ENCODE data around the gene TSC22D1. TPM values are rescaled to one million over a fixed set of nuclear protein-coding genes. Genes with fewer than 3 reads are reported as not detected.

TSC22D1 gene
- total RNA-seq, 4 donors from 2014 or later, result 177 to 798 (median 250) TPM

DNA sequence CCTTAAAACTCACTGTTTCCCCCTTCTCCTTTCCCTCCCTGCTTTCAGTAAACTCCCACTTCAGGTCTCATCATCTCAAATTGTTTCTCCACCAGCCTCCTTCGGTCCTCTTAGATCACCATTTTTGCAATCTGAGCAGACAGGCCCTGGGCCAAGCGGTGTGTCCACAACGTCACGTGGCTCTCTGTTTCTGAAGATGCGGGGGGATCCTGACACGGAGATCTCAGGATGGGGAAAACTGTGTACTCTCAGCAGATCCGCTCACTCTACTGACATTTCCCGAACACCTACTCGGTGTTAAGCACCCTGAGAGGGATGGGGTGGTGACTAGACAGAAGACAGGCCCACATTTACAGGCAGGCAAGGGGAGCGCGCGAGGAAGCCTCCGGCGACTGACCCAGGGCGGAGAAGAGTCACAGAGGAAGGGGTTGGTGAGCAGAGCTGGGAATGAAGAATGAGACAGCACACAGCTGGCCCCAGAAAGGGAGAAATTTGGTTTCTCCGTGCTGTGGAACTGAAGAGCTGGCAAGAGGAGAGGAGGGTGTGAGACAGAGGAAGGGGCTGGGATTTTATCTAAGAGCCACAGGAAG lies 163.7 kb downstream of the TSC22D1 start:
- intact Hi-C loops (cut with DNase I; ENCODE audit: low total_unique reads) (no loop called here), in situ Hi-C loops (cut with MboI; ENCODE audit: low pct_ligation_motif_present in 1 of 4, low pct_unique_long_range_greater_than_20kb in 1 of 4, low sequenced_read_pairs in 3 of 4) (no loop called here)
- H3K4me3 ChIP-seq, result no peak overlapping the region
- DNase-seq, result no peak
- WGBS, 2 donors (ENCODE audit: low coverage in 1 of 2), result 81 to 84% methylated on average over 12 to 16 of the region's 16 CpGs
- TF ChIP-seq, protein P1, sequence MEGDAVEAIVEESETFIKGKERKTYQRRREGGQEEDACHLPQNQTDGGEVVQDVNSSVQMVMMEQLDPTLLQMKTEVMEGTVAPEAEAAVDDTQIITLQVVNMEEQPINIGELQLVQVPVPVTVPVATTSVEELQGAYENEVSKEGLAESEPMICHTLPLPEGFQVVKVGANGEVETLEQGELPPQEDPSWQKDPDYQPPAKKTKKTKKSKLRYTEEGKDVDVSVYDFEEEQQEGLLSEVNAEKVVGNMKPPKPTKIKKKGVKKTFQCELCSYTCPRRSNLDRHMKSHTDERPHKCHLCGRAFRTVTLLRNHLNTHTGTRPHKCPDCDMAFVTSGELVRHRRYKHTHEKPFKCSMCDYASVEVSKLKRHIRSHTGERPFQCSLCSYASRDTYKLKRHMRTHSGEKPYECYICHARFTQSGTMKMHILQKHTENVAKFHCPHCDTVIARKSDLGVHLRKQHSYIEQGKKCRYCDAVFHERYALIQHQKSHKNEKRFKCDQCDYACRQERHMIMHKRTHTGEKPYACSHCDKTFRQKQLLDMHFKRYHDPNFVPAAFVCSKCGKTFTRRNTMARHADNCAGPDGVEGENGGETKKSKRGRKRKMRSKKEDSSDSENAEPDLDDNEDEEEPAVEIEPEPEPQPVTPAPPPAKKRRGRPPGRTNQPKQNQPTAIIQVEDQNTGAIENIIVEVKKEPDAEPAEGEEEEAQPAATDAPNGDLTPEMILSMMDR (IDR thresholded peaks at IDR 0.05), result no peak
- TF ChIP-seq POLR2AphosphoS5 (IDR thresholded peaks at IDR 0.05) (no peak), EP300 (IDR thresholded peaks at IDR 0.05; ENCODE audit: low read depth) (no peak), POLR2A (IDR thresholded peaks at IDR 0.05) (no peak)
- no peaks in the 10 kb centered on the region for H3K27me3 ChIP-seq
- no peaks in the 10 kb centered on the region for H3K4me1 ChIP-seq
- H3K9me3 ChIP-seq, result no peaks in the 10 kb centered on the region
- H3K36me3 ChIP-seq, result no peaks in the 10 kb centered on the region
- no peak overlapping the region for H3K27ac ChIP-seq

DNA sequence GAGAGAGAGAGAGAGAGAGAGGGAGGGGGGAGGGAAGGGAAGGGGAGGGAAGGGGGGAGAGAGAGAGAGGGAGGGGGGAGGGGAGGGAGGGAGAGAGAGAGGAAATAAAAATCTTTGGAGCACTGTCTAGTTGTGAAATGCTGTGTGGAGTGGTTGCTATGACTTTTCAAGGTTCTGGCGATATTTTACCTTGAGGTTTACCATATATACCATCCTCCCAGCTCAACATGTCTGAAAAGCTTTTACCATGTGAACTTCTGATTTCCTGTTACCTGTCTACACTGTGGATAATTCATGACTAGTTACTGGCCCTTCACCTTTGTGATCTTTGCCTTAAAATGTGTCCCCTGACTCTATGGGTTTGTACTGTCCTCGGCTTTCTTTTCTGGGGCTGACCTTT lies 164.3 kb downstream of the TSC22D1 start:
- Histone ChIP-seq H3K4me1 (no peaks in the 10 kb centered on the region), H3K9me3 (no peaks in the 10 kb centered on the region), H3K27ac (no peak overlapping the region), H3K27me3 (no peaks in the 10 kb centered on the region), H3K4me3 (no peak overlapping the region), H3K36me3 (no peaks in the 10 kb centered on the region)
- no peak for DNase-seq
- TF ChIP-seq EP300 (IDR thresholded peaks at IDR 0.05; ENCODE audit: low read depth), result no peak
- TF ChIP-seq POLR2A (IDR thresholded peaks at IDR 0.05), result no peak
- TF ChIP-seq POLR2AphosphoS5 (IDR thresholded peaks at IDR 0.05), result no peak
- TF ChIP-seq, protein P1 (IDR thresholded peaks at IDR 0.05), result no peak
- intact Hi-C loops (cut with DNase I; ENCODE audit: low total_unique reads), result no loop called here
- in situ Hi-C loops (cut with MboI; ENCODE audit: low pct_ligation_motif_present in 1 of 4, low pct_unique_long_range_greater_than_20kb in 1 of 4, low sequenced_read_pairs in 3 of 4), result no loop called here
- 78 to 85% methylated on average over 2 of the region's 2 CpGs for WGBS, 2 donors (ENCODE audit: low coverage in 1 of 2)

DNA sequence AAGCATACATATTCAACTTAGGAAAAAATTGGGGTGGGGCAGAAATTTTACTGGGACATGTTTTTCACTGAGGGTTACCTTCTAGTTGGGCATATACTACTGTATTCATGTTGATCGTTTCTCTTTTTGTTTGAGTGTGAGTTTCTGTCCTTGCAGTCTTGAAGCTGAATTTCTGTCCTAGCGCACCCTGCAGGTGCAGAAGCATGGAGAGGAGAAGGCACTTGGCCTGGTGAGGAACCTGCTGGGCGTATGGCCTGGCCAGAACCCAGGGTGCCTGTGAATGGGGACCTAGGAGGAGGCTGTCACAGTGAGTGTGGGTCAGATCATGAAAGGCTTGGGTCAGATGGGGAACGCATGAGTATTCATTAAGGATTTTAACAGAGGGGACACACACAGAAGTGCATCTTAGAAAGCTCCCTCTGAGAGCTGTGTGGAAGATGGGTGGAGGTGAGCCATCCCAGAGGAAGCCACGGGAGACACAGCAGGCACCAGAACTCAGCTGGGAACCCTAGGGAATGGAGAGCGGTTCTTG lies 165.7 kb downstream of the TSC22D1 start:
- in situ Hi-C loops (cut with MboI; ENCODE audit: low pct_ligation_motif_present in 1 of 4, low pct_unique_long_range_greater_than_20kb in 1 of 4, low sequenced_read_pairs in 3 of 4) (no loop called here), intact Hi-C loops (cut with DNase I; ENCODE audit: low total_unique reads) (no loop called here)
- TF ChIP-seq, protein P1 (IDR thresholded peaks at IDR 0.05), result no peak
- TF ChIP-seq POLR2A (IDR thresholded peaks at IDR 0.05) (no peak), POLR2AphosphoS5 (IDR thresholded peaks at IDR 0.05) (no peak), EP300 (IDR thresholded peaks at IDR 0.05; ENCODE audit: low read depth) (no peak)
- 71 to 72% methylated on average over 4 to 6 of the region's 6 CpGs for whole genome bisulfite sequencing, 2 donors (ENCODE audit: low coverage in 1 of 2)
- H3K36me3 ChIP-seq, result no peaks in the 10 kb centered on the region
- H3K27ac ChIP-seq, result no peak overlapping the region
- peak; percentile 40 for DNase-seq
- no peaks in the 10 kb centered on the region for H3K27me3 ChIP-seq
- peaks cover 0 to 5% (median 4%) of the 10 kb centered on the region in 4 donors for H3K4me1 ChIP-seq
- no peak overlapping the region for H3K4me3 ChIP-seq
- no peaks in the 10 kb centered on the region for H3K9me3 ChIP-seq

DNA sequence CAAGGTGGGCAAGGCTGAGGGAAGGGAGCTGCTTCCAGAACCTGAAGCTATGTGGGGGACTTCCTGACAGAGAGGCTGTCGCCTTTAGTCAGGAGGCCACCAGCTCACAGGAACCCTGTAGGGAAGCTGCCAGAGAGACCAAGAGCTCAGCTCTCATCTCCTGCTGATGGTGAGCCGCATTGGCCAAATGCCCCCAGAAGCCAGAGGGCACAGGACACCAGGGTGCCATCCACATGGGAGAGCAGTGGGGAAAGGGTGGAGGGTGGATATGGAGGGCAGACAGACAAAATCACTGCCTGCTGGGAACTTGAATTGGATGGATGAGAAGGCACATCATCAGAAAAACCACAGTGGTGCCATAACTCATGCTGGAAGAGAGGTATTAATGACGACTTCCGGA lies 166.5 kb downstream of the TSC22D1 start:
- H3K4me1 ChIP-seq, result peaks cover 0 to 5% (median 4%) of the 10 kb centered on the region in 4 donors
- H3K4me3 ChIP-seq, result no peak overlapping the region
- no peaks in the 10 kb centered on the region for H3K27me3 ChIP-seq
- no peaks in the 10 kb centered on the region for H3K9me3 ChIP-seq
- in situ Hi-C loops (cut with MboI; ENCODE audit: low pct_ligation_motif_present in 1 of 4, low pct_unique_long_range_greater_than_20kb in 1 of 4, low sequenced_read_pairs in 3 of 4), result no loop called here
- TF ChIP-seq POLR2A (IDR thresholded peaks at IDR 0.05), result no peak
- TF ChIP-seq EP300 (IDR thresholded peaks at IDR 0.05; ENCODE audit: low read depth), result no peak
- TF ChIP-seq, protein P1 (IDR thresholded peaks at IDR 0.05), result no peak
- TF ChIP-seq POLR2AphosphoS5 (IDR thresholded peaks at IDR 0.05), result no peak
- 86% methylated on average over 4 of the region's 4 CpGs; no CpG with 5 or more reads in 1 of the 2 donors for WGBS, 2 donors (ENCODE audit: low coverage in 1 of 2)
- intact Hi-C loops (cut with DNase I; ENCODE audit: low total_unique reads), result no loop called here
- no peak for DNase-seq
- no peaks in the 10 kb centered on the region for H3K36me3 ChIP-seq
- H3K27ac ChIP-seq, result no peak overlapping the region

Data from transverse colon (tissue), 4 donors.